Measurements from ENCODE around the gene DMXL1.
"Not testable (repeated sequence)": the region's sequence is repeated elsewhere in the genome, so short reads cannot be mapped to it uniquely, and the experiment has no call there.

The DMXL1 gene

DNA sequence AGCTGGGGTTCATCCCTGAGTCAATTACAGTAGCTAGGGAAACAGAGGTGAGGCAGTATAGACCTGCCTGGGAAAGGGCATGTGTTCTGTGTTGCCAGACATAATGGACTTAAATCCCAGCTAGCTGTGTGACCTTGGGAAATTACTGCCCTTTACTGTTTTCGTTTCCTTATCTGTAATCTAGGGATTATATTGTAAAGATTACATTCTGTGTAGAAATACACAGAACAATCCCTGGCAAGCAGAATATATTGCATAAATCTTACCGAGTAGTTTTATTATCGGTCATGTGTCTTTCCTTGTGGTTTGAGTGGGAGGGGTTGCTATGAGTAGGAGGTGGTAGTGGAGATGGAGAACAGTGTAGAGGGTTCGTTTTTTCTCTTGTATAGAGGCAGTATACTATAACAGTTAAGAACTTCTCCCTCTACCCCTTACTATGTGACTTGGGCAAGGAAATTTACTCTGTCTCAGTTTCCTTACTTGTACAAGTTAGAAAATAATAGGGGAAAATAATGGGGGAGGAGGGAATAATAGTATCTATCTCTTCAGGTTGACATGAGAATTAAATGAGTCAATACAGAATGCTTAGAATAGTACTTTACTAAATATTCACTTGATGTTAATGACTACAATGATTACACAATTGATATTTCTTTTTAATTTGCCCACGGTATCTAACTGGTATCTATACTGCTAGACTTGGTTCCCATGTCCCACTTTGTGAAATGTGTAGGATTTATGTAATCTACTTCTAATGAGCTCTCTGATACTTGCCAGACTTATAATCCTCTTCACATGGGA lies 7.1 kb upstream of the DMXL1 start:
- peak; percentile 66 for DNase-seq

GRCh38 chr5:119067450-119067849 lies 3.4 kb upstream of the DMXL1 start:
- DNase-seq = no peak

DNA sequence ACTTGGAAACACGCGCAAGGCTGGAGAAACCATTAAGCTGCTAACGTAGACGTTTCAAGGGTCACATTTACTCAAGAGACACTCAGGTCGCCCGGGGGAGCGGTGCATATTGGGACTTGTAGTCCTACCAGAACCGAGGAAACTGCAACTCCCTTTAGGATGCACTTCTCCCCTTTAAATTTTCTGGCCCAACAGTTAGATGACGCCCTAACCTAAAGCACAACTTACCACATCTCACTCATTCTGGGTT lies 384 bp upstream of the DMXL1 start:
- DNase-seq = no peak

- DNase-seq = no peak
Observed at GRCh38 chr5:119071561-119071995, 691 bp downstream of the DMXL1 start.

- DNase-seq = no peak
Observed at GRCh38 chr5:119072496-119072895, 1.6 kb downstream of the DMXL1 start.

- DNase-seq = not testable (repeated sequence)
Observed at GRCh38 chr5:119073746-119074337, 3.0 kb downstream of the DMXL1 start.

GRCh38 chr5:119074419-119074818 lies 3.5 kb downstream of the DMXL1 start:
- DNase-seq = no peak

DNA sequence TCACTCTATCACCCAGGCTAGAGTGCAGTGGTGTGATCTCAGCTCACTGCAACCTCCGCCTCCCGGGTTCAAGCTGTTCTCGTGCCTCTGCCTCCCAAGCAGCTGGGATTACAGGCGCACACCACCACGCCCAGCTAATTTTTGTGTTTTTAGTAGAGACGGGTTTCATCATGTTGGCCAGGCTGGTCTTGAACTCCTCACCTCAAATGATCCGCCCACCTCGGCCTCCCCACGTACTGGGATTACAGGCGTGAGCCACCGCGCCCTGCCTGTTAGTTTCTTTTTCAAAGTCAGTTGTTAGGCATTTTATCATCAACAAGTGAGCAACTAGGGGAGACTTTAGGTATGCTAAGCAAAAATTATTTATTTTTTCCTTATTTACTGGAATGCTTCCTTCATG lies 4.4 kb downstream of the DMXL1 start:
- DNase-seq = not testable (repeated sequence)

DNA sequence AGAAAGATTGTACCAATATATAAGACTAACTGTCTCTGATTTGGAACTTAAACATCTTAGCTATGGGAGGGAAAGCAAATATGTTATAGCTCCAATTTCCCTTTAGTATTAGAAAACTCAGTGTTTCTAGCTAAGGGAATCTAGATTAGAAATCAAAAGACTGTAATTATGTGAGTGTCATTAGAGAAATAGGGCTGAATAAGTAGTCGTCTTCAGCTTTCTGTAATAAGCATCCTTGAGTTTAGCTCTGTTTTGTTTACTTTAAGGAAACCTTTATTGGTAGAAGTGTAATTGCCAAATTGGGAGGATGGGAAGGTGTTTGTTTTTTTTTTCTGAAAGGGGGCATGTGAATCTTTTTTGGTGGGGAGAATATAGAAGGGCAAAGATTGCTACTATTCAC lies 5.2 kb downstream of the DMXL1 start:
- no peak for DNase-seq

DNA sequence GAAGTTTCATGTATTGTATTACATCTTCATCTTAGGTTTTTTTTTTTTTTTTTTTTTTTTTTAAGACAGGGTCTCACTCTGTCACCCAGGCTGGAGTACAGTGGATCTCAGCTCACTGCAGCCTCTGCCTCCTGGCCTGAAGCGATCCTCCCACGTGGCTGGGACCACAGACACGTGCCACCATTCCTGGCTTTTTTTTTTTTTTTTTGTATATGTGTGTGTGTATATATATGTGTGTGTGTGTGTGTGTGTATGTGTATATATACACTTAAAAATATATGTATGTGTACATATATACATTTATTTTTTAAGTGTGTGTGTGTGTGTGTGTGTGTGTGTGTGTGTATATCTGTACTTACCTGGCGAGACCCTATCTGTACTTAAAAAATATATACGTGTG lies 6.6 kb downstream of the DMXL1 start:
- no peak for DNase-seq

- no peak for DNase-seq
Observed at GRCh38 chr5:119078071-119078846, 7.4 kb downstream of the DMXL1 start.

- DNase-seq = no peak
Observed at GRCh38 chr5:119078861-119079260, 8.0 kb downstream of the DMXL1 start.

DNA sequence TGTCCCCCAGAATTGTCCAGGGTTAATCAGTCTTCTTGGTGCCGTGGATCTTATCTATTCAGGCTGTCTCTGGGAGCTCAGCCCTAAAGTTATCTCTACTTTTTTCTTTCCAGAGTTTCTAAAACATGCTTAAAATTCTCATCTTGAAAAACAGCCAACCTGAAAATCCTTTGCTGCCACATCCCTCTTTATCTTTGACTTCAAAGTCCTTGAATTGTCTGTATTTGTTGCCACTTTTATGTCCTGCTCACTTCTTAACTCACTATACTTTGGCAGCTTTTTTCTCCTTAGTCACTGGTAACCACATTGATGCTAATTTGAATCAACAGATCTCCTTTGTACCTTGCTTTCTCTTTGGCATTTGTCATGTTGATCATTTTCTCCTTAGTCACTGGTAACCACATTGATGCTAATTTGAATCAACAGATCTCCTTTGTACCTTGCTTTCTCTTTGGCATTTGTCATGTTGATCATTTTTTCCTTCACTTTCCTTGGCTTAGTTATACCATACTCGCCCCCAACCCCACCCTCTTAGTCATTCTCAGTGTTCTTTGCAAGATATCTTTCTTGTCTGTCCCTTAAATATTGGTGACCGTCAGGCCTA lies 8.5 kb downstream of the DMXL1 start:
- no peak for DNase-seq

DNA sequence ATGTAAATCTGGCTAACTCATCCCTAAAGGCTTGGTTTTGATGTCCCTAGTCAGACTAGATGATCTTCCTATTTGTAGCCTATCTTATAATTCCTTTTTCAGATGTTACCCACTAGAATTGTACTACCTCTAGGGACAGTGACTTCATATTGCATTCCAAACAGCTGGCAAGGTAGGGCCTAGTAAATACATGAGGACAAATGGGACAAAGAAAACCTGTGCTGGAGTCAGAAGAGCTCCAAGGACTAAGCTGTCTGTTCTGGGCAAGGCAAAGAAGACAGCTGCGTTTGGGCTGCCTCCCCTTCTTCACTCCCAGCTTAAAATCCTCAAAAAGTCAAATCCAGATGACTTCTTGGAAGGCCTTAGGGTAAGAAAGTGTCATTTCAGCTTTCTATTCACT lies 10.0 kb downstream of the DMXL1 start:
- DNase-seq = no peak

DNA sequence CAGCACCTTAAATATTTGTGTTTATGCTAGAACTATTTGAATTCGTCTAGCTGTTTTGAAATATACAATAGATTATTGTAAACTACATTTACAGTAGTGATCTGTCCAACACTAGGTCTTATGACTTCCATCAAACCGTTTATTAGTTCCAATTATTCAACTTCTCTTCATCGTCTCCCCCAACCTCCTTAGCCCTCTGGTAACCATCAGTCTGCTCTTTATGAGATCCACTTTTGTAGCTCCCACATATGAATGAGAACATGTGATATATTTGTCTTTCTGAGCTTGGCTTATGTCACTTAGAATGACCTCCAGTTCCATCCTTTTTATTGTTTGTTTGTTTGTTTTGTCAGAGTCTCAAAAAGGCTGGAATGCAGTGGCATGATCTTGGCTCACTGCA lies 11.8 kb downstream of the DMXL1 start:
- DNase-seq = no peak

- no peak for DNase-seq
Observed at GRCh38 chr5:119083679-119084078, 12.8 kb downstream of the DMXL1 start.

- DNase-seq = no peak
Observed at GRCh38 chr5:119088438-119088837, 17.6 kb downstream of the DMXL1 start.

- no peak for DNase-seq
Observed at GRCh38 chr5:119095611-119096010, 24.7 kb downstream of the DMXL1 start.

DNA sequence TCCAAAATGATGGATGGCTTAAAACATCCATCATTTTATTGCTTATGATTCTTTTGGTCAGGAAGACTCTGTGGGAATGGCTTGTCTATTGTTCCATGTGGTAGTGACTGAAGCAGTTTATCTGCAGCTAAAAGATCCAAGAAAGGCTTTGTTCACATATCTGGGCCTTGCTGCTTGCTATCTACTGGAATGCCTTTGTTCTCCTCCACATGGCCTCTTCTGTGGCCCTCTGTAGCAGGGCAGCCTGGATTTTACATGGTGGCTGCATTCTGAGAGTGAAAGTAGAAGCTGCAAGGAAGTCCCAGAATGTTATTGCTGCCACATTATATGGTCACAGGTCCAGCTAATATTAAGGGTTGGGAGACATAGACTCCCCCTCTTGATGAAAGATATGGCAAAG lies 35.1 kb downstream of the DMXL1 start:
- DNase-seq = no peak

- DNase-seq = no peak
Observed at GRCh38 chr5:119112151-119112550, 41.3 kb downstream of the DMXL1 start.

DNA sequence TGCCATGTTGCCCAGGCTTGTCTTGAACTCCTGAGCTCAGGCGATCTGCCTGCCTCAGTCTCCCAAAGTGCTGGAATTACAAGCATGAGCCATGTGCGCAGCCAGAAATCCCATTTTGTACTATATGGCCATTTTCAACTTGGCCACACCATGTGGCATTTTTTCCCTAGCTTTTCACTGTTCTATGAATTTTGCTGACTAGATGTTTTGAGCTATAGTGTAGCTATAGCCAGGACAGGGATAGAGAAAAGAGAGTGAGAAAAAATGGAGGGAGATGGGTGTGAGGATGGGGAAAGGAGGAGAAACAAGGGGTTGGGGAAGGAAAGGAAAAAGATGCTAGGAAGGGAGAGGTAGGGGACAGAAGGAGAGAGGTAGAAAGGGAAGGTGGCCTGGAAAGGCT lies 46.4 kb downstream of the DMXL1 start:
- no peak for DNase-seq

- no peak for DNase-seq
Observed at GRCh38 chr5:119118000-119118399, 47.1 kb downstream of the DMXL1 start.

DNA sequence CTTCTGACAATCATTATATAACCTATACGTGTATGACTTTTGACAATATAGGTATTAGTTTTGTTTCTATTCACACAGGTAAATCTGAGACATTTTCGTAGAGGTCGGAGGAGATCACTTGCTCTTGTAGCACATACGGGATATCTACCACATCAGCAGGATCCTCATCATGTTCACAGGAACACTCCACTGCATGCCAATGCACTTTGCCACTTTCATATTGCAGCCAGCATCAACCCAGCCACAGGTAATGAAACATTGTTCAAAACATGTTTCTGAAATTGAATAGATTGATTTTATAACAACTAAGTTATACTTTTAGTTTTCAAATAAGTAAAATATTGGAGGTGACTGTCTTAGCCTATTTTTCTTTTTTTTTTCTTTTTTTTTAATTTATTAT lies 50.0 kb downstream of the DMXL1 start:
- DNase-seq = no peak

- DNase-seq = not testable (repeated sequence)
Observed at GRCh38 chr5:119122474-119122873, 51.6 kb downstream of the DMXL1 start.

Data from GF-D8 (cell line).